HG02938 (cell line): ENCODE data around the gene TBL1XR1.
"Not testable (repeated sequence)": the region's sequence is repeated elsewhere in the genome, so short reads cannot be mapped to it uniquely, and the experiment has no call there.

ENCODE experiments used
- ATAC-seq: cut with Tn5 transposase; IDR thresholded peaks from one replicate; pipeline ENCODE4 v1.9.1; 2021; ENCODE audit warnings: mild to moderate bottlenecking, moderate library complexity; ENCODE audit not compliant: unreplicated experiment

TBL1XR1 gene

GRCh38 chr3:177145954-177146353, 51.3 kb downstream of the TBL1XR1 start:
- ATAC-seq, result no peak

GRCh38 chr3:177145381-177145780, 51.9 kb downstream of the TBL1XR1 start:
- ATAC-seq, result peak; percentile 3

GRCh38 chr3:177144922-177145321, 52.4 kb downstream of the TBL1XR1 start:
- ATAC-seq, result peak; percentile 42

GRCh38 chr3:177141899-177142646, 55.2 kb downstream of the TBL1XR1 start:
- ATAC-seq, result no peak

- ATAC-seq, result no peak
These were observed 55.8 kb downstream of the TBL1XR1 start for GRCh38 chr3:177141471-177141870.

DNA sequence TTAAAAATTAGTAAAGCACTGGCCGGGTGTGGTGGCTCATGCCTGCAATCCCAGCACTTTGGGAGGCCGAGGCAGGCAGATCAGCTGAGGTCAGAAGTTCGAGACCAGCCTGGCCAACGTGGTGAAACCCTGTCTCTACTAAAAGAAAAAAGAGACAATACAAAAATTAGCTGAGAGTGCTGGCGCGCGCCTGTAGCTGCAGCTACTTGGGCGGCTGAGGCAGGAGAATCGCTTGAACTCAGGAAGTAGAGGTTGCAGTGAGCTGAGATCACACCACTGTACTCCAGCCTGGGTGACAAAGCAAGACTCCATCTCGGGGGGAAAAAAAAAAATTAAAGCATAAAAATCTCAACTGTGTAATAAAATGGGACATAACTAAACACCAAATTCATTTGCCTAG, 58.1 kb downstream of the TBL1XR1 start:
- ATAC-seq, result not testable (repeated sequence)

DNA sequence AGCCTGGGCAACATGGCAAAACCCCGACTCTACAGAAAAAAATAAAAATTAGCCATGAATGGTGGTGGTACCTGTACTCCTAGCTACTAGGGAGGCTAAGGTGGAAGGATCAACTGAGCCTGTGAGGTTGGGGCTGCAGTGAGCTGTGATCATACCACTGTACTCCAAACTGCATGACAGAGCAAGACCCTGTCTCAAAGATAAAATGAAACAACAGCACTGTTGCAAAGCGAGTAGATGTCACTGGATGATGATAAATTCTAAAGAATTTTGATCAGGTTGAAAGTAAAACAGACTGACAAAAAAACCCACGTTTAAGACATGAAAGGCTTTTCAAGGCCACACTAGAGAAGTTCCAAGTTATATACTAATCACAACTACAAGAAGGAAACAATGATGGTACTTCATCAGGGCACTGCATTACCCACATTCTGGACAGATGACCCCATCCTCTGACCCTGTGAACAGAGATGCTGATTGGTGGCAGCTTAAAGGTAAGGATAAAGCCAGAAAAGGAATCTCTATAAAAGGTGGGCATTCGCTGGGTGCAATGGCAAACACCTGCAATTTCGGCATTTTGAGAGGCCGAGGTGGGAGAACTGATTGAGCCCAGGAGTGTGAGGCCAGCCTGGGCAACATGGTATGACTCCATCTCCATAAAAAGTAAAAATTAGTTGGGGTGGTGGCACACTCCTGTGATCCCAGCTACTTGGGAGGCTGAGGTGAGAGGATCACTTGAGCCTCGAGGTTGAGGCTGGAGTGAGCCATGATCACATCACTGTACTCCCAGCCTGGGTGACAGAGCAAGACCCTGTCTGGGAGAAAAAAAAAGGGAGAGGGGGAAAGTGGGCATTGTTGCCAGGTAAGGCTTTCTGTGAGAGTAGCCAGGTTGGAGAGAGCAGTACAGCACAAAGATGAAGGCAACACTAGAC, 59.2 kb downstream of the TBL1XR1 start:
- no peak for ATAC-seq

DNA sequence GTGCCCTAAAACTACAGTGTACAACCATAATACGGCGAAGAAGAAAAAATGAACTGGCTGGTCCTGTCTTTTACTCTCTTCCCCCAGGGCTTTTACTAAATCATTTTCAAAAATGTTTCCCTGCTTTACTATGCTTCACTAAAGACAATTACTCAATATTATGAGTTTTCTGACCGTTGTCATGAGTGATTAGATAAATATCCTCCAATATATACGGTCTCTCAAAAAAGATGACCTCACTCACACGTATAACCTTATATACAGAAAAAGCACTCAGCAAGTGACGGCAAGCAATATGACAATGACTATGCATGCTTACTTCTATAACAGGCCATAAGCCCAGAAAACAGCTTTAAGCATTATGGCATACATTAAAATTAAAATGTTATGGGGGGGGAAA, 60.5 kb downstream of the TBL1XR1 start:
- ATAC-seq, result no peak

GRCh38 chr3:177135841-177136492, 61.3 kb downstream of the TBL1XR1 start:
- no peak for ATAC-seq

GRCh38 chr3:177134816-177135210, 62.5 kb downstream of the TBL1XR1 start:
- no peak for ATAC-seq

DNA sequence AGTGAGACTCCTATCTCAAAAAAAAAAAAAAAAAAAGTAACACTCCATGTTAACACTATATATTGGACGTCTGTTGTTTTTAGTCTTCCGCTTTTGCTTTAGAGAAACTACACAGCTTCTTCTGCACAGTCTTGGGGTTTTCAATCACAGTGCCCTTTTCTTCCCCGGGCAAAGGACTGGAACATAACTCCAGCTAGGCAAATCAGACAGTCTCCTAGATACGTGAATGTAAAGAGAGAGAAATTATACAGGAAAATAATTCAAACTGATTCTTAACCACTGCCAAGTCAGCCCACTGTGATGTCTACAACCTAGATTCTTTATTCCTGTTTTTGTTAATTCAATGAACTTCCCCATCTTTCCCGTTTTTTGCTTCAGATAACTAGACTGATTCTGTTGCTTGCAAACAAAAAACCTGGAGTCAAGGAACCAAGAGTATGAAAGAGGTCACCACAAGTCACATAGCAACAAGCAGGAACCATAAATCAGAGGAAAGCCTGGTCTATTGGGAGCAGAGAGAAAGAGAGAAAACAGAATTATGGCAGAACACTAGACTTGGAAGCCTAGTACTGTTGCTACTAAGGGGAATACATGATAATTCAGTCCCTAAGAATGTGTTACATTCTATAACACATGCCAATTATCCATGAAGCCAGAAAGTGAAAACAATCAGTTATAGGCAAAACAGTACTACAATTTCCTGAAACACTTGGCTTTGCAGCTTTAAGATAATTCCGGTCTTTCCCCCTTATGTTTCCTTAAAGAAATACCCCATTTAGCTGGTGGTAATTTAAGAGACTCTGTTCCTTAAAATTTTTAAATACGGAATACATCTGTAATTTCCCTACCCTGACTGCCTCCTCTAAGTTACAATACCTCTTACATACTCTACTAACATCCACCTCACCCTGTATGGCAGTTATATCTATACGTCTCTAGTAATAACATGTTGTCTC, 63.1 kb downstream of the TBL1XR1 start:
- ATAC-seq, result no peak

DNA sequence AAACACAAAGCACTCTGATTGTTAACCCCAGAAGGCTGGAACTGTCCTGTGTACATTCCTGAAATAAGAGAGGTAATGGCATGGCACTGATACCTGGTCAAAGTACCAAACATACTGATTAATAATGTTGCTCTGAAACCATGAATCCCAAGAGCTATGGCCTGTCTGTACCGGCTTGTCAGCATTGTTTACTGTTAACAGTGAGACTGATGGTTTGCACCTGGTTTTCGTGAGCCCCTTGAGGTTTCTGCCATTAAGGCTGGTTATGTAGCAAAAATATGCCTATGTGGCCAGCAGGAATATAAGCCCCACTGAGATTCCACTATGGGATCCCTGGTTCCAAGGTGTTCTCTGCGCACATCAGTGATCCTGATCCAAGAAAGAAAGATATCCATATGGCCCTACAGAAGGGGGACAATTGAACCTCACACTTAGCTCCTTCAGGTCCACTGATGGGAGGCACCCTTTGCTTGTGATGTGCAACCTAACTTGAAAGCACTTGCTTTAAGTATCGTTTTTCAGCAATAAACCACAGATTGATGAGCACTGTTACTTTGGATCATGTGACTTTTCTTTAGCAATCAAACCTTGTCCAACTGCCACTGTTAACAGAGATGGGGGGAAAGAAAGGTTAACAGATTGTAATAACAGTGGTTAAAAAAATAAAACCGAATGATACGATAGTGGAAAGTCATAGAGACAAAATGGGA, 65.2 kb downstream of the TBL1XR1 start:
- ATAC-seq, result no peak

- ATAC-seq, result no peak
These were observed 70.3 kb downstream of the TBL1XR1 start for GRCh38 chr3:177127008-177127407.

DNA sequence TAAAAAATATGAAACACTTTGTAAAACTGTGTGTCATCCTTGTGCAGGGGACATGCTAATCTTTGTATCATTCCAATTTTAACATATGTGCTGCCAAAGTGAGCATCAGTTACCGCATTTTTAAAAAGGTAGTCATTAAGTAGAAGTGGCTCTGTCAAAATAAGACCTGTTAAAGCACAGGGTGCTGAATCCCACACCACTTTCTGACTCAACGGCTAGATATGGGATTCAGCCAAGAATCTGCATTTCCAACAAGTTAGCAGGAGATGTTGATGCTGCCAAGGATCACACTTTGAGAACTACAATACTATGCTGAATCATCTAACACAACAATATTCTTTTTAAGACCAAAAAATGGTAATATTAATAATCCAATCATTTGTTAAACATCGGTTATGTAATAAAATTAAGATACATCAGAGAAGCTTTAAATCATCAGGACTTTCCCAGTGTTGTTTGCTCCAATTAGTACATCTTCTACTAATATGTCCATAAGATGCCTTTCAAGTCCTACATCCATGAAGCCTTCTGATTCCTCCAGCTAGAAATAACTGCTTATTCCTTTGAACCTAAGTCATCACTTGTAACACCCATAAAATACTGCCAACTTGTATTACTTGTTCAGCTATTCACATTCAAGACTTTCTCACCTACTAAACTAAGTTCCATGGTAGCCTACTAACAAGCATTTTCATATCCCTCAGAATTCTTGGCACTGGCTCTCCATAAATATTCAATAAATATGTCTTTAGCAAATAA, 71.1 kb downstream of the TBL1XR1 start:
- no peak for ATAC-seq

DNA sequence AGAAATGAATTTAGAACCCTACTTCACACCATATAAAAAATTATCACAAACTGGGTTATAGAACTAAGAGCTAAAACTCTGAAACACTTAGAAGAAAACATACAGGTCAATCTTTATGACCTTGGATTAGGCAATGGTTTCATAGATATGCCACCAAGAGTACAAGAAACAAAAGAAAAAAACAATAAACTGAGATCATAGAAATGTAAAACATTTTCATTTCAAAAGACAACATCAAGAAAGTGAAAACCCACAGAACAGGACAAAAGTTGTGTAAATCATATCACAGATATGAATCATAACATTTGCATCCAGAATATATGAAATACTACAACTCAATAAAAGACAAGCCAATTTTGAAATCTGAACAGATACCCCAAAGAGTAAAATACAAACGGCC, 72.4 kb downstream of the TBL1XR1 start:
- ATAC-seq, result no peak

DNA sequence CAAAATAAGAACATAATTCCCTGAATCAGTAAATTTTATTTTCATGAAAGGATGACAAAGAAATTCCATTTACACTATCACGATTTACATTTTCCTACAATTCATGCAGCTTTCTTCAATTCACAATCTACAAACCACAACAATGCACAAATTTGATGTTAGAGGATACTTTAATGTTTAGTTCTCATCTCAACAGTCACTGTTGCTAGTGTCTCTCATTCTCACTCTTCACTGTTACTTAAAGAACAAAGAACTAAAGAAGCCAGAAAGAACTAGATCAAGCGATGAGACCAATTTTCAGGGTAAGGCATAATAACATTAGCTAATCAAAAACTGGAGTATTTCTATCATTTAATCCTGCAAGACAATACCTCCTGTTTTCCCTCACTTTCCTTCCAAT, 73.5 kb downstream of the TBL1XR1 start:
- no peak for ATAC-seq

DNA sequence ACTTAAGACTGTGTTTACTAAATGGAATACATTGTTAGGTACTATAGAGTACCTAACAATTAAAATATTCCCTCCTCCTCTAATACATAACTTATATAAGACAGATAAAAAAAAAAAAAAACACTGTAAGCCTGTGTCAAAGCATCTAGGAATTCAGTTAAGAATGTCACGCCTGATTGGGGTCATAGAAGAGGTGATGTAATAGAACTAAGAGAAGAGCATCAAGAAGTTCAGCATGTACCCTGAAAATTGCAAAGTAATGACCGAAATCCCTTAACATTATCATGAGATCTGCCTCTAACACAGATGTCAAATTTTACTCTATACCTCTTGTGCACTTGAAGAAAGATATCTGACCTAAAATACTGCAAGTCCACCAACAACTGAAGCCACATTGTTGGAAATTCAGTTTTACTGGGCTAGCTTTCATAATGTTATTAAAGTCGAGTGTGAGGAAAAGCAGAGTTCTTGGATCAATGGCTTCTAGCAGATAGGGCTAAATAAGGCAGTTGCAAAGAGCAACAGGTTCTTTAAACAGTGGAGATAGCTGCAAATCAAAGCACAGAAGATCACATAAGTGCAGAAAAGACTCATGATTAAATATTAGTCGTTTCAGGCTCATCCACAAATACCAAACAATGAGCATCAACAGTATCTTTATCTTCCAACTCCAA, 75.0 kb downstream of the TBL1XR1 start:
- ATAC-seq, result no peak

- ATAC-seq, result no peak
These were observed 77.5 kb downstream of the TBL1XR1 start for GRCh38 chr3:177119829-177120228.
